GM19099 (cell line): ENCODE data around the gene CXorf58.

Experiments
- POLR2A ChIP-seq: IDR thresholded peaks from 3 replicates; pipeline ENCODE4 v1.6.1; 2011; ENCODE audit warnings: low read depth; ENCODE audit not compliant: insufficient read length; ENCODE audit errors: extremely low read depth

The CXorf58 gene

GRCh38 chrX:23935106-23935505, 27.3 kb downstream of the CXorf58 start:
- TF ChIP-seq POLR2A = no peak

- no peak for TF ChIP-seq POLR2A
Measured at GRCh38 chrX:23936180-23936579, 28.4 kb downstream of the CXorf58 start.

GRCh38 chrX:23937100-23937499, 29.3 kb downstream of the CXorf58 start:
- no peak for TF ChIP-seq POLR2A

GRCh38 chrX:23938690-23939089, 30.9 kb downstream of the CXorf58 start:
- TF ChIP-seq POLR2A = no peak

GRCh38 chrX:23939203-23939602, 31.4 kb downstream of the CXorf58 start:
- TF ChIP-seq POLR2A = no peak

GRCh38 chrX:23944234-23944633, 36.4 kb downstream of the CXorf58 start:
- TF ChIP-seq POLR2A = no peak

- TF ChIP-seq POLR2A = no peak
Measured at GRCh38 chrX:23945206-23945605, 37.4 kb downstream of the CXorf58 start.

- no peak for TF ChIP-seq POLR2A
Measured at GRCh38 chrX:23952391-23952790, 44.6 kb downstream of the CXorf58 start.

GRCh38 chrX:23952984-23953907, 45.4 kb downstream of the CXorf58 start:
- TF ChIP-seq POLR2A = peak; percentile 41

GRCh38 chrX:23953908-23954269, 46.1 kb downstream of the CXorf58 start:
- no peak for TF ChIP-seq POLR2A

GRCh38 chrX:23954396-23954795, 46.6 kb downstream of the CXorf58 start:
- TF ChIP-seq POLR2A = no peak

GRCh38 chrX:23959781-23960180, 52.0 kb downstream of the CXorf58 start:
- TF ChIP-seq POLR2A = no peak

GRCh38 chrX:23964191-23964590, 56.4 kb downstream of the CXorf58 start:
- no peak for TF ChIP-seq POLR2A

- no peak for TF ChIP-seq POLR2A
Measured at GRCh38 chrX:23978491-23978890, 70.7 kb downstream of the CXorf58 start.

- no peak for TF ChIP-seq POLR2A
Measured at GRCh38 chrX:23980011-23980441, 72.2 kb downstream of the CXorf58 start.

GRCh38 chrX:23981222-23981621, 73.4 kb downstream of the CXorf58 start:
- TF ChIP-seq POLR2A = no peak
